Progenitor cell of endocrine pancreas (in vitro differentiated cells): ENCODE results near the gene ACAA1. TPM values are rescaled to one million over a fixed set of nuclear protein-coding genes. Genes with fewer than 3 reads are reported as not detected.

ENCODE experiments used
- DNase-seq: peaks from one replicate; pipeline ENCODE4 v3.0.0; 2021; ENCODE audit warnings: low spot score; ENCODE audit not compliant: unreplicated experiment
- H3K27ac Mint-ChIP-seq: 2 replicates; pipeline ENCODE4 v1.8.0; 2021; ENCODE audit warnings: mild to moderate bottlenecking, moderate library complexity, mixed read lengths
- H3K27me3 Mint-ChIP-seq: 2 replicates; pipeline ENCODE4 v1.8.0; 2021; ENCODE audit warnings: mixed read lengths
- H3K36me3 Mint-ChIP-seq: 2 replicates; pipeline ENCODE4 v1.8.0; 2022; ENCODE audit warnings: mixed read lengths; ENCODE audit not compliant: insufficient read depth
- H3K4me1 Mint-ChIP-seq: 2 replicates; pipeline ENCODE4 v1.8.0; 2021; ENCODE audit warnings: low read depth, mixed read lengths
- H3K4me3 Mint-ChIP-seq: 2 replicates; pipeline ENCODE4 v1.8.0; 2021; ENCODE audit warnings: low read depth, mild to moderate bottlenecking, moderate library complexity, mixed read lengths
- H3K9me3 Mint-ChIP-seq: 2 replicates; pipeline ENCODE4 v1.8.0; 2021; ENCODE audit warnings: low read depth, mixed read lengths
- CTCF ChIP-seq: fragments of 200-600 bp; sonication (generic); IDR thresholded peaks from one replicate; pipeline ENCODE4 v1.5.0; 2021; ENCODE audit warnings: antibody characterized with exemption, mild to moderate bottlenecking; ENCODE audit not compliant: unreplicated experiment
- total RNA-seq: library from RNA; stranded (reverse); gene quantifications from 2 replicates; pipeline ENCODE4 v1.2.1, GENCODE V29; 2021

Gene ACAA1
- total RNA-seq, 1 donor from 2014 or later = 97.8 TPM

DNA sequence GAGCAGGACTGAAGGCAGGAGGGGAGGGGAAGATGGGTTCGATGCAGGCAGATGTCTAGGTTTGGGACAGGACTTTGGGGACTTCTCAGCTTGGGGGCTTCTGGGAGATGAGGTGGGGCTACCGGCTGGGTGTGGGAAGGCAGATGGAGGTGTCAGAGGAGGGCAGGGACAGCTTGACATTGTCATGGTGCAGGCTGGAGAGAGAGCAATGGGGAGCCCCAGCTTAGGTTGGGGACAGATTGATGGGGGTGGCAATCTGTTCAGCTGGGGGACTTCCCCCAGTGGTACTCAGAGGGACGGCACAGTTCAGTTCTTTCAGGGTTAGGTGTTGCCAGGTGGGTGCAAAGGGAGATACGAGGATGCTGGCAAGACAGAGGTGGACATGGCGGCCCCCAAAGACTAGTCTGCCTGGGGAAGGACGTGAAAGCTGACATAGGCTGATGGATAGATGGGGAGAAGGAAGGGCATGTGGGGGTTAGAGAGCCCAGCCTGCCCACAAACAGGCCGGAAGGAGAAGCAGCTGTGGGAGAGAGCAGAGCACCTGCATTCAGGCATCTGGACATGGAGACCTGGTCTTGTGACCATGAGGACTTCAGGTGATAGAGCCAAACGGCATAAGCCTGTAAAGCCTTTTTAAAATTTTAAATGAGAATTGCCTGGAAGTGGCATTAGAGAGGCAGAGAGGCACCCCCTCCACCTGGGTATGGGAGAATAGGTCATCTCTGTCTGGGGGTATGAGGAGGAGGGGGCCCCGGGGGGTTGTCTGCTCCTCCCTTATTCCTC is 21.1 kb downstream of the ACAA1 start:
- Mint-ChIP-seq H3K27me3 (peaks cover 10% of the 10 kb centered on the region), H3K27ac (no peak overlapping the region), H3K36me3 (peaks cover 5% of the 10 kb centered on the region), H3K4me3 (no peak overlapping the region), H3K4me1 (no peaks in the 10 kb centered on the region), H3K9me3 (no peaks in the 10 kb centered on the region)
- no peak for DNase-seq
- no peak for TF ChIP-seq CTCF

DNA sequence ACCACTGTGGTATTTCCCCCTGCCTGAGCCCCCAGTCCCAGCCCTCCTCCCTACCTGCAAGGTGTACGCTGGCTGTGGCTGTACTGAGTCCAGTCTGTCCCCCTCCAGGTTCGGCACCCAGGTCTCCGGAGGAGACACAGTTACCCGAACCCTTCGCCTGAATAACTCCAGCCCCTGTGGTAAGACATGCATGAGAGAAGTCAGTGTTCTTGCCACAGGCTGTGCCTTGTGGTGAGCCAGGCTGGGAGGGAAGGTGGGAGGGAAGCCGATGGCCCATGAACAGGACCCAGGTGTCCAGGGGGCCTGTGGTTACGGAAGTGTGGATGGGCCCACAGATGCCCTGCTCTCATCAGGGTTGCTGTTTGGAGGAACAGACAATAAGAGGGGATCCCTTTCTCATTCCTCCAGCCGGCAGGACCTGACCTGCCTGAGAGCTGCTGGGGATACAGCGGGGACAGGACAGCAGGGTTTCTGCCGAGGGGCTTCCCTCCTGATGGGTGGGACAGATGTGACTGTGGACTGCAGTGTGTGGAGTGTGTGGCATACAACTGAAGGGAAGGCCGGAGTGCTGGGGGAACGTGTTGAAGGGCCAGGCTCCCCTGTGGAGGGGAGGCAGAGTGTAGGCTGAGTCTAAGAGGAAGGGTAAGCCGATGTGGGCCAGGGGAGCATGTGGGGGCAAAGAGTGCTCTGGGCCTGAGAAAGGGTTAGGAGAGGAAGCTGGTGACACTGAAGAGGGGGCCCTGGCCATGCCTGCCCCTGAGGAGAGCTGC is 21.9 kb downstream of the ACAA1 start:
- H3K36me3 Mint-ChIP-seq = peaks cover 4% of the 10 kb centered on the region
- peak overlapping the region; percentile 21 for H3K27ac Mint-ChIP-seq
- no peak for DNase-seq
- H3K9me3 Mint-ChIP-seq = no peaks in the 10 kb centered on the region
- H3K27me3 Mint-ChIP-seq = peaks cover 10% of the 10 kb centered on the region
- no peak for TF ChIP-seq CTCF
- H3K4me3 Mint-ChIP-seq = no peak overlapping the region
- H3K4me1 Mint-ChIP-seq = no peaks in the 10 kb centered on the region

DNA sequence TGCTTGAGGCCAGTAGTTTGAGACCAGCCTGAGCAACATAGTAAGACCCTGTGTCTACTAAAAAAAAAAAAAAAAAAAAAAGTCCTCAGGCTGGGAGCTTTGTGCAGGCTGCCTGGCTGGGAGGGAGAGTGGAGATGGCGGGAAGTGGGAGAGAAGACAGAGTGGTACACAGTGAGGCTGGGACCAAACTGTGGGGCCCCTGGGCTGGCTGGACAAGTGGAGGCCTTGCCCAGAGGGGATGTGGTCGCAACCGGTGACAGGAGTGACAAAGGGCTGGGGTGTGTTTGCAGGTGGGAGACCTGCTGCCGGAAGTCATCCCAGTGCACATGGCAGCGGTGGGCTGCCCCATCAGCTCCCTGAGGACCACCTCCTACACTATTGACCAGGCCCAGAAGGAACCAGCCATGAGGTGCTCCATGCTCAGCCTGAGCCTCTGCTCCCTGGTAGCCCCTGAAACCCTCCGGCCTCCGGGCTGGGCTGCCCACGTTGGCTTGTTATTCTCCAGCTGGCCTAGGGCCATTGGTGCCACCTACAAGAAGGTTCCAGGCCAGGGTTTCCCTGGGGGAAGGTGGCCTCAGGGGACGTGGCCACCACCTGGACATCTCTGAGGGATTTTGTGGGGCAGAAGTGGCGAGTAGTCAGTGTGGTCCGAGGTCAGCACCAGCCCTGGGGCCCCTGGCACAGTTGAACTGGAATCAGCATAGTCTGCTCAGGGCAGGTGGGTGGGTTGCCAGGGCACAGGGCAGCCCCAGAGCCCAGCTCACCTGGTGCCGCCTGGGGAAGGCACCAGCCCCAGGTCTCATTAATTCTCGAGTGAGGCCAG is 22.7 kb downstream of the ACAA1 start:
- peaks cover 2% of the 10 kb centered on the region for H3K36me3 Mint-ChIP-seq
- no peaks in the 10 kb centered on the region for H3K4me1 Mint-ChIP-seq
- TF ChIP-seq CTCF = no peak
- no peaks in the 10 kb centered on the region for H3K9me3 Mint-ChIP-seq
- no peak overlapping the region for H3K4me3 Mint-ChIP-seq
- H3K27me3 Mint-ChIP-seq = peaks cover 10% of the 10 kb centered on the region
- H3K27ac Mint-ChIP-seq = no peak overlapping the region
- DNase-seq = no peak

DNA sequence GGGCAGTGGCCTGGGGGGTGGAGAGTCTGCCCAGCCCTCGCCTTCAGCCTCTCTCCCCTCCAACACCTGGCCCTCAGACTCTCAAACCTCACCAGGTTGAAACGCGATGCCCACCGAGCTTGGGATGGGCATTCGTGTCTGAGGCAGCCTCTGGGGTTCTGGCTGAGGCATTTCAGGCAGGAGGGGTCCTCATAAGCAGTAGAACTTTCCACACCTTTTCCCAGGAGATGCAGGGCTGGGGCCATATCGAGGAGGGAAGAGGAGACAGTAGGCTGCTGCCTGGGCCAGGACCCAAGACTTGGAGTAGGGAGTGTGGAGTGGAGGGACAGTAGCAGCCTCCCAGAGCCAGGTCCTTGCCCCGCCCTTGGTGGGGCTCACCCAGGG is 24.6 kb downstream of the ACAA1 start:
- H3K4me1 Mint-ChIP-seq = no peaks in the 10 kb centered on the region
- no peak for DNase-seq
- H3K27ac Mint-ChIP-seq = no peak overlapping the region
- no peaks in the 10 kb centered on the region for H3K9me3 Mint-ChIP-seq
- no peak overlapping the region for H3K4me3 Mint-ChIP-seq
- peaks cover 10% of the 10 kb centered on the region for H3K27me3 Mint-ChIP-seq
- H3K36me3 Mint-ChIP-seq = no peaks in the 10 kb centered on the region
- no peak for TF ChIP-seq CTCF

GRCh38 chr3:38111696-38112377 is 25.1 kb downstream of the ACAA1 start:
- no peak for DNase-seq
- no peaks in the 10 kb centered on the region for H3K4me1 Mint-ChIP-seq
- TF ChIP-seq CTCF = no peak
- H3K27me3 Mint-ChIP-seq = peaks cover 10% of the 10 kb centered on the region
- H3K36me3 Mint-ChIP-seq = no peaks in the 10 kb centered on the region
- H3K27ac Mint-ChIP-seq = no peak overlapping the region
- no peak overlapping the region for H3K4me3 Mint-ChIP-seq
- H3K9me3 Mint-ChIP-seq = no peaks in the 10 kb centered on the region
